ENCODE data around the gene CCR3. TPM values are rescaled to one million over a fixed set of nuclear protein-coding genes. Genes with fewer than 3 reads are reported as not detected.

The CCR3 gene
- total RNA-seq, 1 experiment from 2014 or later = 0.22 TPM

GRCh38 chr3:46231323-46231722, 10.9 kb upstream of the CCR3 start:
- Histone ChIP-seq H3K4me2 (ENCODE audit: low read length) (no peak overlapping the region), H3K9me2 (replicated peaks; ENCODE audit: low read length) (0 out of 2 replicates have a peak, but pooled peaks cover 6% of the 10 kb centered on the region), H3K4me3 (ENCODE audit: low read length) (no peak overlapping the region), H4K20me1 (ENCODE audit: low read length) (no peaks in the 10 kb centered on the region), H3K27ac (ENCODE audit: low read length) (no peak overlapping the region), H3K79me2 (ENCODE audit: low read length) (no peaks in the 10 kb centered on the region), H2AFZ (ENCODE audit: low read length) (no peak overlapping the region), H3K9me3 (ENCODE audit: low read length) (peaks cover 2% of the 10 kb centered on the region; the same call in 1 of the 2 replicates), H3F3A (ENCODE audit: low read length, unreplicated experiment) (no peaks in the 10 kb centered on the region), H3K9ac (ENCODE audit: low read length) (no peak overlapping the region), H3K4me1 (ENCODE audit: insufficient read depth, low read length) (peaks cover 14% of the 10 kb centered on the region), H3K36me3 (ENCODE audit: low read depth, low read length) (no peaks in the 10 kb centered on the region; the same call in 1 of the 2 replicates), H3K27me3 (ENCODE audit: low read length) (no peaks in the 10 kb centered on the region)
- CTCF ChIA-PET = no interaction called here
- ATAC-seq (no peak), DNase-seq (no peak)
- POLR2A ChIA-PET (ENCODE audit: unreplicated experiment) = no interaction called here
- BruUV-seq (replicated peaks) = no TSS peak
- intact Hi-C loops (cut with micrococcal nuclease) = no loop called here
- no peak for TF ChIP-seq EZH2 (IDR thresholded peaks at IDR 0.05; ENCODE audit: low read length, unreplicated experiment)
- no peak for TF ChIP-seq EZH2phosphoT487 (IDR thresholded peaks at IDR 0.05; ENCODE audit: borderline replicate concordance, low read length)
- TF ChIP-seq, protein P1, sequence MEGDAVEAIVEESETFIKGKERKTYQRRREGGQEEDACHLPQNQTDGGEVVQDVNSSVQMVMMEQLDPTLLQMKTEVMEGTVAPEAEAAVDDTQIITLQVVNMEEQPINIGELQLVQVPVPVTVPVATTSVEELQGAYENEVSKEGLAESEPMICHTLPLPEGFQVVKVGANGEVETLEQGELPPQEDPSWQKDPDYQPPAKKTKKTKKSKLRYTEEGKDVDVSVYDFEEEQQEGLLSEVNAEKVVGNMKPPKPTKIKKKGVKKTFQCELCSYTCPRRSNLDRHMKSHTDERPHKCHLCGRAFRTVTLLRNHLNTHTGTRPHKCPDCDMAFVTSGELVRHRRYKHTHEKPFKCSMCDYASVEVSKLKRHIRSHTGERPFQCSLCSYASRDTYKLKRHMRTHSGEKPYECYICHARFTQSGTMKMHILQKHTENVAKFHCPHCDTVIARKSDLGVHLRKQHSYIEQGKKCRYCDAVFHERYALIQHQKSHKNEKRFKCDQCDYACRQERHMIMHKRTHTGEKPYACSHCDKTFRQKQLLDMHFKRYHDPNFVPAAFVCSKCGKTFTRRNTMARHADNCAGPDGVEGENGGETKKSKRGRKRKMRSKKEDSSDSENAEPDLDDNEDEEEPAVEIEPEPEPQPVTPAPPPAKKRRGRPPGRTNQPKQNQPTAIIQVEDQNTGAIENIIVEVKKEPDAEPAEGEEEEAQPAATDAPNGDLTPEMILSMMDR (conservative IDR thresholded peaks at IDR 0.05; ENCODE audit: low read depth, low read length) = no peak

DNA sequence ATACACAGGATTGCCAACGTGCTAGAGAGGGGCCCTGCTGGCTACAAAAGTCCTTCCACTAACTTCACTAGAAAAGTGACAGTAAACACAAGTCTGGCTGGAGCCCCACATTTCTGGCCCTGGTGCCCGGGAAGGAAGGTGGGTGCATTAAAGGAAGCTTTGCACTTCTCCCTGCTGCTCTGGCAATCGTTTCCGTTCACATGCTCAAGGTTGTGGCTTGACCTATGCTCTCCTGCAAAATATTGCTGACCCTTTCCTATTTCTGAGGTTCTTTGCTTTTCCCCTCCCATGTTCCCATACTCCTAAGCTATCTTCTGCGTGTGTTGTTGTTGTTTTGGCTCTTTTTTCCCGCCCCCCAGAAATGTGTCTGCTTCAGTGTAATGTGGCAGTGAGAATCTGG, 9.1 kb upstream of the CCR3 start:
- H3K79me2 ChIP-seq (ENCODE audit: low read length) = no peaks in the 10 kb centered on the region
- intact Hi-C loops (cut with micrococcal nuclease) = no loop called here
- H3K27ac ChIP-seq (ENCODE audit: low read length) = no peak overlapping the region
- no peak overlapping the region for H3K4me2 ChIP-seq (ENCODE audit: low read length)
- peaks cover 8% of the 10 kb centered on the region for H3K4me1 ChIP-seq (ENCODE audit: insufficient read depth, low read length)
- no peaks in the 10 kb centered on the region for H4K20me1 ChIP-seq (ENCODE audit: low read length)
- H3K9me3 ChIP-seq (ENCODE audit: low read length) = no peaks in the 10 kb centered on the region
- no TSS peak for BruUV-seq (replicated peaks)
- DNase-seq (no peak), ATAC-seq (no peak)
- POLR2A ChIA-PET (ENCODE audit: unreplicated experiment) = no interaction called here
- no peak overlapping the region for H2AFZ ChIP-seq (ENCODE audit: low read length)
- CTCF ChIA-PET = no interaction called here
- H3K9me2 ChIP-seq (replicated peaks; ENCODE audit: low read length) = 0 out of 2 replicates have a peak, but pooled peaks cover 6% of the 10 kb centered on the region
- no peak overlapping the region for H3K4me3 ChIP-seq (ENCODE audit: low read length)
- H3F3A ChIP-seq (ENCODE audit: low read length, unreplicated experiment) = no peaks in the 10 kb centered on the region
- TF ChIP-seq EZH2 (IDR thresholded peaks at IDR 0.05; ENCODE audit: low read length, unreplicated experiment) = no peak
- no peak for TF ChIP-seq EZH2phosphoT487 (IDR thresholded peaks at IDR 0.05; ENCODE audit: borderline replicate concordance, low read length)
- TF ChIP-seq, protein P1 (conservative IDR thresholded peaks at IDR 0.05; ENCODE audit: low read depth, low read length) = no peak
- no peaks in the 10 kb centered on the region for H3K36me3 ChIP-seq (ENCODE audit: low read depth, low read length)
- H3K27me3 ChIP-seq (ENCODE audit: low read length) = no peaks in the 10 kb centered on the region
- H3K9ac ChIP-seq (ENCODE audit: low read length) = no peak overlapping the region

GRCh38 chr3:46235425-46235824, 6.8 kb upstream of the CCR3 start:
- no peaks in the 10 kb centered on the region for H4K20me1 ChIP-seq (ENCODE audit: low read length)
- H3K4me3 ChIP-seq (ENCODE audit: low read length) = no peak overlapping the region
- no peaks in the 10 kb centered on the region for H3K27me3 ChIP-seq (ENCODE audit: low read length)
- ChIA-PET CTCF (no interaction called here), POLR2A (ENCODE audit: unreplicated experiment) (no interaction called here)
- ATAC-seq (no peak), DNase-seq (no peak)
- H3K9me2 ChIP-seq (replicated peaks; ENCODE audit: low read length) = 0 out of 2 replicates have a peak, but pooled peaks cover 6% of the 10 kb centered on the region
- no peak overlapping the region for H2AFZ ChIP-seq (ENCODE audit: low read length)
- H3K9me3 ChIP-seq (ENCODE audit: low read length) = no peaks in the 10 kb centered on the region
- no peaks in the 10 kb centered on the region for H3K36me3 ChIP-seq (ENCODE audit: low read depth, low read length)
- no peaks in the 10 kb centered on the region for H3F3A ChIP-seq (ENCODE audit: low read length, unreplicated experiment)
- no peak overlapping the region for H3K27ac ChIP-seq (ENCODE audit: low read length)
- no TSS peak for BruUV-seq (replicated peaks)
- H3K4me1 ChIP-seq (ENCODE audit: insufficient read depth, low read length) = peaks cover 7% of the 10 kb centered on the region
- no peaks in the 10 kb centered on the region for H3K79me2 ChIP-seq (ENCODE audit: low read length)
- no peak overlapping the region for H3K9ac ChIP-seq (ENCODE audit: low read length)
- intact Hi-C loops (cut with micrococcal nuclease) = no loop called here
- TF ChIP-seq EZH2 (IDR thresholded peaks at IDR 0.05; ENCODE audit: low read length, unreplicated experiment) = no peak
- TF ChIP-seq EZH2phosphoT487 (IDR thresholded peaks at IDR 0.05; ENCODE audit: borderline replicate concordance, low read length) = no peak
- TF ChIP-seq, protein P1 (conservative IDR thresholded peaks at IDR 0.05; ENCODE audit: low read depth, low read length) = no peak
- H3K4me2 ChIP-seq (ENCODE audit: low read length) = no peak overlapping the region
